ENCODE results near the gene VSTM4. TPM values are rescaled to one million over a fixed set of nuclear protein-coding genes. Genes with fewer than 3 reads are reported as not detected.

The VSTM4 gene
- polyA plus RNA-seq, 1 donor (not counting 4 experiments of a cell fraction or from before 2014, with no cell fraction given) = not detected

DNA sequence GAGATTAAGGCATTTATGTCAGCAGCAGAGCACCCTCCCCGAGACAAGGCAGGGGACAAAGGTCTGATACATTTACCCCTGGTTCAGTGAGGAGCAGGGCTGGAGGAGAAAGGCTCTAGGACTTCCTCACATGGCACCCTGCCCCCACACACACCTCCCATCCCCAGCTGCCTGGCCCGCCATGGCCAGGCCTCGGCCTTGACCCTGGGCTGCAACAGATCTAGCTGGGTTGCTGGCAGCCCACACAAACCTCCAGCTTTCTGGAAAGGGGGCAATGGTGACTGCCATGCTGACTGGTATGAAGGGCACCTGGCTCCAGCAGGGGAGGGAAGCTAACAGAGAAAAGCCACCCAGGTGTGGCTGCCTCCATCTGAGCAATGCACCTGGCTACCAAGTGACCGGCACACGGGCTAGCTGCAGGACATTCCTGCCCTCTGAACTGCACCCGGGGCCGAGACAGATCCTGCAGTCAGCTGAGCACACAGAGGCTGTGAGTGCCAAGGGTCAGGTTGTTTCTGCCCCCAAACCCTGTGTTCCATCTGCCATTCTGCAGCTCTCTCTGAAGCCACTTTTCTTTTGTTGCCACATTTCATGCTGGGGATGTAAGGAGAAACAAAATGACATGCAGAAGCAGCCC is 89.9 kb downstream of the VSTM4 start:
- no peaks in the 10 kb centered on the region for H3K79me2 ChIP-seq (ENCODE audit: control insufficient read depth, insufficient read depth, low read length)
- DNase-seq (ENCODE audit: low read depth, low spot score) (no peak), FAIRE-seq (no peak)
- H3K36me3 ChIP-seq (ENCODE audit: control insufficient read depth in 2 of 2, extremely low read depth in 1 of 2, insufficient read depth in 2 of 2, low read length in 2 of 2) = no peaks in the 10 kb centered on the region
- H3K4me2 ChIP-seq (ENCODE audit: control insufficient read depth, extremely low read depth, insufficient read depth, low read depth, low read length) = no peak overlapping the region
- no peaks in the 10 kb centered on the region for H4K20me1 ChIP-seq (ENCODE audit: control insufficient read depth, extremely low read depth, insufficient read depth, low read length)
- dilution Hi-C loops (cut with MboI; ENCODE audit: extremely low pct_ligation_motif_present, low sequenced_read_pairs) = no loop called here
- no peaks in the 10 kb centered on the region for H3K4me1 ChIP-seq (ENCODE audit: control insufficient read depth, extremely low read depth, insufficient read depth, low read length)
- no peaks in the 10 kb centered on the region for H3K9me1 ChIP-seq (ENCODE audit: control insufficient read depth, extremely low read depth, insufficient read depth, low read length)
- H3K27ac ChIP-seq (ENCODE audit: control insufficient read depth, insufficient read depth, low read length) = no peak overlapping the region
- H3K9me3 ChIP-seq (ENCODE audit: control insufficient read depth, low read depth, low read length) = no peaks in the 10 kb centered on the region
- H3K9ac ChIP-seq (ENCODE audit: control insufficient read depth, extremely low read depth, insufficient read depth, low read length) = no peak overlapping the region
- H3K27me3 ChIP-seq (ENCODE audit: control insufficient read depth, extremely low read depth, insufficient read depth, low read length) = no peaks in the 10 kb centered on the region
- no peak overlapping the region for H2AFZ ChIP-seq (ENCODE audit: control insufficient read depth, low read length)
- H3K4me3 ChIP-seq (ENCODE audit: control insufficient read depth in 2 of 3, extremely low read depth in 1 of 3, insufficient read depth in 2 of 3, low read depth in 1 of 3, low read length in 3 of 3) = no peak overlapping the region
- TF ChIP-seq, protein P1, sequence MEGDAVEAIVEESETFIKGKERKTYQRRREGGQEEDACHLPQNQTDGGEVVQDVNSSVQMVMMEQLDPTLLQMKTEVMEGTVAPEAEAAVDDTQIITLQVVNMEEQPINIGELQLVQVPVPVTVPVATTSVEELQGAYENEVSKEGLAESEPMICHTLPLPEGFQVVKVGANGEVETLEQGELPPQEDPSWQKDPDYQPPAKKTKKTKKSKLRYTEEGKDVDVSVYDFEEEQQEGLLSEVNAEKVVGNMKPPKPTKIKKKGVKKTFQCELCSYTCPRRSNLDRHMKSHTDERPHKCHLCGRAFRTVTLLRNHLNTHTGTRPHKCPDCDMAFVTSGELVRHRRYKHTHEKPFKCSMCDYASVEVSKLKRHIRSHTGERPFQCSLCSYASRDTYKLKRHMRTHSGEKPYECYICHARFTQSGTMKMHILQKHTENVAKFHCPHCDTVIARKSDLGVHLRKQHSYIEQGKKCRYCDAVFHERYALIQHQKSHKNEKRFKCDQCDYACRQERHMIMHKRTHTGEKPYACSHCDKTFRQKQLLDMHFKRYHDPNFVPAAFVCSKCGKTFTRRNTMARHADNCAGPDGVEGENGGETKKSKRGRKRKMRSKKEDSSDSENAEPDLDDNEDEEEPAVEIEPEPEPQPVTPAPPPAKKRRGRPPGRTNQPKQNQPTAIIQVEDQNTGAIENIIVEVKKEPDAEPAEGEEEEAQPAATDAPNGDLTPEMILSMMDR (optimal IDR thresholded peaks at IDR 0.05 in 1 of 3, IDR thresholded peaks at IDR 0.05 in 1 of 3, conservative IDR thresholded peaks at IDR 0.05 in 1 of 3; ENCODE audit: extremely low read depth in 1 of 3, insufficient read depth in 2 of 3, low read length in 3 of 3) = no peak

DNA sequence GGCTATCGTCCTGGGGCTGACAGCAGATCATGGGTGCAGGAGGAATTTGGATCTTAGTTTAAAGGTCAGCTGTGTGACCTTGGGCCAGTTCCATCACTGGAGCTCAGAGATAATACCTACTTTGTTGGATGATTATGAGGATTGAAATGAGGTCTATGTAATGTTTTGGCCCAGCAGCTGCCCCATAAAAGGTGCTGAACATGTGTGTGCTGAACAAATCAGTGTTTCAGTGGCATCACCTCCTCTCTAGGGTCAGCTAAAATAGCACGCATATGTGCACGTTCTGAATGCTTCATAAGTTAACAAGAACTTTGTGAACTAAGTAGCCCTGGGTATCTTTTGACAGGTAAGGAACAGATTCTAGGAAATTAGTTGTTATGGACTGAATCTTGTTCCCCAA is 90.8 kb downstream of the VSTM4 start:
- dilution Hi-C loops (cut with MboI; ENCODE audit: extremely low pct_ligation_motif_present, low sequenced_read_pairs) = no loop called here
- Histone ChIP-seq H3K79me2 (ENCODE audit: control insufficient read depth, insufficient read depth, low read length) (no peaks in the 10 kb centered on the region), H3K4me3 (ENCODE audit: control insufficient read depth in 2 of 3, extremely low read depth in 1 of 3, insufficient read depth in 2 of 3, low read depth in 1 of 3, low read length in 3 of 3) (no peak overlapping the region), H3K9me1 (ENCODE audit: control insufficient read depth, extremely low read depth, insufficient read depth, low read length) (no peaks in the 10 kb centered on the region), H3K27me3 (ENCODE audit: control insufficient read depth, extremely low read depth, insufficient read depth, low read length) (peaks cover 2% of the 10 kb centered on the region), H3K4me1 (ENCODE audit: control insufficient read depth, extremely low read depth, insufficient read depth, low read length) (no peaks in the 10 kb centered on the region), H3K9ac (ENCODE audit: control insufficient read depth, extremely low read depth, insufficient read depth, low read length) (no peak overlapping the region), H3K9me3 (ENCODE audit: control insufficient read depth, low read depth, low read length) (no peaks in the 10 kb centered on the region), H2AFZ (ENCODE audit: control insufficient read depth, low read length) (no peak overlapping the region), H4K20me1 (ENCODE audit: control insufficient read depth, extremely low read depth, insufficient read depth, low read length) (no peaks in the 10 kb centered on the region), H3K4me2 (ENCODE audit: control insufficient read depth, extremely low read depth, insufficient read depth, low read depth, low read length) (no peak overlapping the region), H3K36me3 (ENCODE audit: control insufficient read depth in 2 of 2, extremely low read depth in 1 of 2, insufficient read depth in 2 of 2, low read length in 2 of 2) (no peaks in the 10 kb centered on the region), H3K27ac (ENCODE audit: control insufficient read depth, insufficient read depth, low read length) (no peak overlapping the region)
- DNase-seq (ENCODE audit: low read depth, low spot score) (no peak), FAIRE-seq (no peak)
- no peak for TF ChIP-seq EZH2 (IDR thresholded peaks at IDR 0.05; ENCODE audit: low read length)
- TF ChIP-seq, protein P1 (optimal IDR thresholded peaks at IDR 0.05 in 1 of 3, IDR thresholded peaks at IDR 0.05 in 1 of 3, conservative IDR thresholded peaks at IDR 0.05 in 1 of 3; ENCODE audit: extremely low read depth in 1 of 3, insufficient read depth in 2 of 3, low read length in 3 of 3) = no peak
